OCI-LY7 (cell line): ENCODE data around the gene ZNRF3. TPM values are rescaled to one million over a fixed set of nuclear protein-coding genes. Genes with fewer than 3 reads are reported as not detected.

Source experiments
- BruUV-seq: library from RNA; stranded (reverse); fragments of 400-500 nt; replicated peaks from 2 replicates; lab custom pipeline; 2021; lab: Mats Ljungman, UMichigan
- CTCF ChIA-PET: fragments of 300-600 bp; sonication (Branson Sonifier 250); formaldehyde crosslinking; loops from one replicate; lab custom pipeline; 2022; ENCODE audit warnings: antibody characterized with exemption; ENCODE audit not compliant: unreplicated experiment; lab: Charles Lee
- POLR2A ChIA-PET: fragments of 300-600 bp; sonication (Branson Sonifier 250); formaldehyde crosslinking; loops from one replicate; lab custom pipeline; 2022; ENCODE audit warnings: antibody characterized with exemption; lab: Charles Lee
- DNase-seq: peaks from one replicate; pipeline ENCODE4 v3.0.0-alpha.2; 2015; ENCODE audit warnings: low spot score
- H2AFZ ChIP-seq: fragments of 200-600 bp; sonication (generic), shearing (Covaris generic); 2 replicates; pipeline ENCODE4 v1.6.1; 2014; ENCODE audit warnings: mild to moderate bottlenecking, antibody characterized with exemption, low read length, moderate library complexity
- H3K27ac ChIP-seq: fragments of 200-600 bp; sonication (generic); 2 replicates; pipeline ENCODE4 v1.5.1; 2014; ENCODE audit warnings: mixed run types, low read depth, mild to moderate bottlenecking, moderate library complexity, low read length, inconsistent platforms; ENCODE audit not compliant: poor library complexity, severe bottlenecking
- H3K36me3 ChIP-seq: fragments of 200-600 bp; sonication (generic); 2 replicates; pipeline ENCODE4 v1.6.1; 2014; ENCODE audit warnings: mild to moderate bottlenecking, antibody characterized with exemption, low read length, moderate library complexity, mixed read lengths; ENCODE audit not compliant: insufficient read depth
- H3K4me1 ChIP-seq: fragments of 200-600 bp; sonication (generic); 2 replicates; pipeline ENCODE4 v1.5.1; 2014; ENCODE audit warnings: mild to moderate bottlenecking, low read length; ENCODE audit not compliant: insufficient read depth, poor library complexity, severe bottlenecking
- H3K4me2 ChIP-seq: fragments of 200-600 bp; sonication (generic); 2 replicates; pipeline ENCODE4 v1.6.1; 2014; ENCODE audit warnings: mild to moderate bottlenecking, low read length
- H3K4me3 ChIP-seq: fragments of 200-600 bp; sonication (generic); 2 replicates; pipeline ENCODE4 v1.5.1; 2014; ENCODE audit warnings: mild to moderate bottlenecking, low read depth, low read length; ENCODE audit not compliant: poor library complexity, severe bottlenecking
- H3K79me2 ChIP-seq: fragments of 200-600 bp; sonication (generic); 2 replicates; pipeline ENCODE4 v1.6.1; 2016; ENCODE audit warnings: low read depth, mild to moderate bottlenecking, low read length, moderate library complexity, mixed read lengths; ENCODE audit not compliant: insufficient read depth
- H3K9me2 ChIP-seq: fragments of 200-600 bp; sonication (generic); 2 replicates; pipeline ENCODE4 v1.6.1; 2016; ENCODE audit warnings: mild to moderate bottlenecking, low read length, mixed read lengths; ENCODE audit not compliant: insufficient read depth
- H3K9me3 ChIP-seq: fragments of 200-600 bp; sonication (generic); 2 replicates; pipeline ENCODE4 v1.6.1; 2014; ENCODE audit warnings: mild to moderate bottlenecking, mixed run types, low read length, mixed read lengths
- H4K20me1 ChIP-seq: fragments of 200-600 bp; sonication (generic); 2 replicates; pipeline ENCODE4 v1.6.1; 2014; ENCODE audit warnings: mild to moderate bottlenecking, antibody characterized with exemption, low read length, moderate library complexity, mixed read lengths; ENCODE audit not compliant: insufficient read depth
- CTCF ChIP-seq: fragments of 200-600 bp; sonication (generic); conservative IDR thresholded peaks from 2 replicates; pipeline ENCODE4 v1.5.1; 2014; ENCODE audit warnings: mild to moderate bottlenecking, antibody characterized with exemption, low read length, moderate library complexity, mixed read lengths
- EZH2phosphoT487 ChIP-seq: fragments of 200-600 bp; sonication (generic); IDR thresholded peaks from 2 replicates; pipeline ENCODE4 v1.6.1; 2018; ENCODE audit warnings: low read depth, borderline replicate concordance, mild to moderate bottlenecking, mixed run types, antibody characterized with exemption, low read length, moderate library complexity, mixed read lengths
- intact Hi-C: fragments of 100-400 bp; cut with micrococcal nuclease; formaldehyde crosslinking; loops from one replicate; pipeline ENCODE4 v1.10.0; 2022; ENCODE audit not compliant: unreplicated experiment
- total RNA-seq, 2 experiments: library from RNA; depleted of rRNA in 1 of 2; stranded (reverse); fragments of >200 nt in 1 of 2; shearing (Covaris generic) in 1 of 2; gene quantifications; 2 replicates each; pipeline ENCODE4 v1.2.3, GENCODE V29; 2014 to 2022

The ZNRF3 gene
- total RNA-seq, 2 experiments from 2014 or later, result 3.6 to 3.9 TPM

GRCh38 chr22:28989912-28990311 is 106.5 kb downstream of the ZNRF3 start:
- Histone ChIP-seq H3K4me3 (no peak overlapping the region), H3K36me3 (peaks cover 4% of the 10 kb centered on the region; the same call in 1 of the 2 replicates), H3K9me3 (no peaks in the 10 kb centered on the region), H2AFZ (no peak overlapping the region), H3K9me2 (no peaks in the 10 kb centered on the region), H3K4me2 (no peak overlapping the region), H3K4me1 (no peaks in the 10 kb centered on the region), H3K27ac (no peak overlapping the region), H4K20me1 (no peaks in the 10 kb centered on the region), H3K79me2 (no peaks in the 10 kb centered on the region)
- ChIA-PET POLR2A (interaction anchor here (0.6 to 1.2 kb wide), 2 partner anchors 92 to 630 kb away, joined by 3 read pairs; no protein-coding TSS in a partner anchor), CTCF (no interaction called here)
- TF ChIP-seq EZH2phosphoT487, result no peak
- no peak for TF ChIP-seq CTCF
- BruUV-seq, result no TSS peak
- intact Hi-C loops, result no loop called here
- no peak for DNase-seq

GRCh38 chr22:28992565-28993356 is 109.4 kb downstream of the ZNRF3 start:
- CTCF ChIA-PET, result no interaction called here
- no peak for DNase-seq
- no peak overlapping the region for H3K4me2 ChIP-seq
- H3K9me2 ChIP-seq, result no peaks in the 10 kb centered on the region
- no peak overlapping the region for H3K27ac ChIP-seq
- POLR2A ChIA-PET, result interaction anchor here (0.7 kb wide), 1 partner anchor 26 kb away, joined by 3 read pairs; no protein-coding TSS in a partner anchor
- TF ChIP-seq CTCF, result no peak
- no peak for TF ChIP-seq EZH2phosphoT487
- no TSS peak for BruUV-seq
- peaks cover 4% of the 10 kb centered on the region; the same call in 1 of the 2 replicates for H3K36me3 ChIP-seq
- no peak overlapping the region for H2AFZ ChIP-seq
- no peaks in the 10 kb centered on the region for H3K4me1 ChIP-seq
- no peaks in the 10 kb centered on the region for H3K79me2 ChIP-seq
- intact Hi-C loops, result no loop called here
- no peaks in the 10 kb centered on the region for H4K20me1 ChIP-seq
- no peak overlapping the region for H3K4me3 ChIP-seq
- H3K9me3 ChIP-seq, result no peaks in the 10 kb centered on the region

- no TSS peak for BruUV-seq
Measured at GRCh38 chr22:28994522-28994921, 111.2 kb downstream of the ZNRF3 start.

More at GRCh38 chr22:28994522-28994921, 111.2 kb downstream of the ZNRF3 start:
- TF ChIP-seq CTCF, result no peak
- no peak for TF ChIP-seq EZH2phosphoT487
- H3K4me1 ChIP-seq, result no peaks in the 10 kb centered on the region
- H3K4me2 ChIP-seq, result no peak overlapping the region
- H2AFZ ChIP-seq, result no peak overlapping the region
- no peak for DNase-seq
- no peaks in the 10 kb centered on the region for H3K9me3 ChIP-seq
- ChIA-PET CTCF (no interaction called here), POLR2A (no interaction called here)
- no peaks in the 10 kb centered on the region for H3K36me3 ChIP-seq
- intact Hi-C loops, result no loop called here
- H3K9me2 ChIP-seq, result no peaks in the 10 kb centered on the region
- no peaks in the 10 kb centered on the region for H4K20me1 ChIP-seq
- no peaks in the 10 kb centered on the region for H3K79me2 ChIP-seq
- no peak overlapping the region for H3K4me3 ChIP-seq
- H3K27ac ChIP-seq, result no peak overlapping the region
